Duodenal mucosa (tissue), 2 donors: ENCODE measurements around the gene HOXA6.

Source experiments
- H3K27ac ChIP-seq: one replicate; pipeline ENCODE4 v1.7.0; 2013; ENCODE audit warnings: low read depth, low read length
- H3K27me3 ChIP-seq, 2 donors: one replicate each; pipeline ENCODE4 v1.7.0; 2013; ENCODE audit warnings: low read length in 2 of 2, control low read depth in 1 of 2; ENCODE audit not compliant: insufficient read depth in 2 of 2, control insufficient read depth in 1 of 2
- H3K36me3 ChIP-seq, 2 donors: one replicate each; pipeline ENCODE4 v1.7.0; 2013; ENCODE audit warnings: low read length in 2 of 2, control low read depth in 1 of 2; ENCODE audit not compliant: insufficient read depth in 2 of 2, control insufficient read depth in 1 of 2
- H3K4me1 ChIP-seq, 2 donors: one replicate each; pipeline ENCODE4 v1.7.0; 2013; ENCODE audit warnings: low read length in 2 of 2, control low read depth in 1 of 2; ENCODE audit not compliant: insufficient read depth in 2 of 2, control insufficient read depth in 1 of 2
- H3K4me3 ChIP-seq, 2 donors: one replicate each; pipeline ENCODE4 v1.7.0; 2013; ENCODE audit warnings: low read length in 2 of 2, low read depth in 1 of 2
- H3K9ac ChIP-seq, 2 donors: one replicate each; pipeline ENCODE4 v1.7.0; 2013; ENCODE audit warnings: low read length in 2 of 2, low read depth in 1 of 2
- H3K9me3 ChIP-seq, 2 donors: one replicate each; pipeline ENCODE4 v1.7.0; 2013; ENCODE audit warnings: low read length in 2 of 2, control low read depth in 1 of 2; ENCODE audit not compliant: control insufficient read depth in 1 of 2

The HOXA6 gene

DNA sequence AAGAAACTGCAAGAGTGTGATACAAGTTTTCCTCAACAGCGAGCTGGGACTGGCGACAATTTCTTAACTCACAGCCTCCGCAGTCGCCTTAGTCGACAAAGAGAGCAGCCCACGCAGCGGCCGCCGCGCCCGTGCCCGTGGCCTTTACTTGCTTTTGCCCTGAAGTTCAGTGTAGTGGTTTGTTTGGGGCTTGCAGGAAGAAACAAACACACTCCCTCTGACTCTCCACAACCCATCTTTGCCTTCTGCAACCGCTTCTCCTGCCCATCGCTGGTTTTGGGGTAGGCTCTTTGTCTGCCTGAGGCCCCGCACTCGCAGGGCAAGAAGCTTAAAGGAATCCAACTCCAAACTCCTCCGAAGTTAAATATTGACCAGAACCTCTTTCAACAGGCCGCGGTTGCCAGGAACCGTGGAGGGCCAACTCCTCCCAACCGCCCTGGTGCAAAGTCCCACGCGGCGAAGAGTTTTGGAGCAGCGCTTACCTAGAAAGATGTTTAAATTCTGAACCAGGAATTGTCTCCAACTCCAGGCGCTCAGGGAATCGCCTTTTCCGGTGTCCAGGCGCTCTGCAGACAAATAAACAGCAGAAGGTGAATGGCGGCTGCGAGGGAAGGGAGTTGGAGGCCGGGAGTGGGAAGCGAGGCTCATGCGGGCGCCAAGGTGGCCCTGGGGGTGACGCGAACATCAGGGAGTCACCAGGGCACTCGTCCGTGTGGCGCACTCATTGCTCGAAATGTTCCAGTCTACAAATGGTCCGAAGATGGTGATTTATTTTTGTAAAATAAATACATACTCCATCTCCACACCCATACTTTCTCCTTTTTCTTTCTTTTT, 25.3 kb downstream of the HOXA6 start:
- Histone ChIP-seq H3K4me1 (peaks cover 30 to 40% of the 10 kb centered on the region in 2 donors), H3K27ac (peak overlapping the region; percentile 53)

DNA sequence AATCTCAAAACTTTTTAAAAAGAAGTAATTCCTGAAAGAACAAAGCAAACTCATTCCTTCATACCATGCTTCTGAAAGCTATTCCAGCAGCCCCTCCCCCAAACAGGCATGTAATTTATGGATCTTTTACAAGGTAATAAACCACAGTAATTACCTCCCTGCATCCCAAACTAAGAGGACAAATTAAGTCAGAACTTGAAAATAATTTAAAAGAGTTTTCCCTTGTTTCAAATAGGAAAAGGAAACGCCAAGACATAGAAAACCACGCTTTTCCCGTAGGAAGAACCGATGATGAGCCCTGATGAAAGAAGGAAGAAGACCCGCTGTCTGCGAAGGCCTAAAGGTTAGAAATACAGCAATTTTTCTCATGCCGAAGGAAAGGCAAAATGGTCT, 25.9 kb downstream of the HOXA6 start:
- H3K4me3 ChIP-seq, result peak overlapping the region; percentile 67 to 75
- peak overlapping the region; percentile 53 for H3K27ac ChIP-seq
- H3K9me3 ChIP-seq, result no peaks in the 10 kb centered on the region
- peak overlapping the region; percentile 39 to 62 for H3K9ac ChIP-seq
- no peaks in the 10 kb centered on the region for H3K27me3 ChIP-seq
- H3K36me3 ChIP-seq, result no peaks in the 10 kb centered on the region
- H3K4me1 ChIP-seq, result peaks cover 30 to 35% of the 10 kb centered on the region in 2 donors

More for the DNA sequence above, 25.3 kb downstream of the HOXA6 start:
- H3K9me3 ChIP-seq, result no peaks in the 10 kb centered on the region
- H3K36me3 ChIP-seq, result no peaks in the 10 kb centered on the region
- H3K9ac ChIP-seq, result peak overlapping the region; percentile 39 to 62
- H3K27me3 ChIP-seq, result peaks cover 0 to 3% of the 10 kb centered on the region in 2 donors
- peak overlapping the region; percentile 67 to 75 for H3K4me3 ChIP-seq

DNA sequence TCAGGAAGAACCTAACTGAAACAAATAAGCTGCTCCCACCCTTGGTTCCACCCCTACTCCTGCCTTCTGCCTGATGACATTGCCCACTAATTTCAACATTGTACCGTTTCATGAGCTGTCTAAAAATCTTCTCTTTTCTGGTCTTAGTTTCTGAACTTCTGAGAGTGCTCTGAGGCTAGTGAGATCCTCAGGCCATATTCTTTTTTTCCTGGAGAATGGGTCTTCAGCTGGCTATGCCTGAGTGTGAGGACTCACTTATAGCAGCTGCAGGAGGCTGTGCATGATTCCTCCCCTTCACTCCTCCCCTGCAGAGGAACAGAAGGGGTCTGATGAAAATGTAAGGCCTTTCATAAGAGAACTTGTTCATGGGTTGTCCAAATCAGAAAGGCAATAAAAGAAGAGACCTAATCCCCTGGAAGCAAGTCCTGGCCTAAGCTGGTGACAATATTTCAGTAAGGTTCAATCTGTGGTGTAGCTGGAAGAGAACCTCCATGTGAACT, 28.1 kb downstream of the HOXA6 start:
- H3K9ac ChIP-seq, result no peak overlapping the region
- peaks cover 27 to 35% of the 10 kb centered on the region in 2 donors for H3K4me1 ChIP-seq
- H3K27ac ChIP-seq, result no peak overlapping the region
- H3K9me3 ChIP-seq, result no peaks in the 10 kb centered on the region
- H3K36me3 ChIP-seq, result no peaks in the 10 kb centered on the region
- no peaks in the 10 kb centered on the region for H3K27me3 ChIP-seq
- no peak overlapping the region for H3K4me3 ChIP-seq

DNA sequence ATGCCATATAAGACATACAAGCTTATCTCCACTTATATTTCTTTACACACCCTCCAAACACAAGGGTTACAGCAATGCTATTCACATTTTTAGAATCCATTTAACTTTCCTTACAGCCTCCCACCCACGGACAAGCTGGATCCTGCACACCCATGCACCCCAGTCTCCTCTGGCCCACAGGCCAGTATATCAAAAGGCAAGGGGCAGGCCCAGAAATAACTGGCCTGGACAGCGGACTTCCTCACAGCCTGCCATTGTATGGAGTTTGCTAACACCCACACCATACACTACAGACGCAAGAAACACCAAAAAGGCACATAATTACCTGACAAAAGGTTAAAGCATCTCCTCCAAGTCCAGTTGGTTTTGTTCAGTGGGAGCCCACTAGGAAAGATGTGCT, 29.0 kb downstream of the HOXA6 start:
- H3K9ac ChIP-seq, result peak overlapping the region in 1 of 2 donors; percentile 40
- H3K4me1 ChIP-seq, result peaks cover 22 to 32% of the 10 kb centered on the region in 2 donors
- H3K27me3 ChIP-seq, result no peaks in the 10 kb centered on the region
- no peaks in the 10 kb centered on the region for H3K36me3 ChIP-seq
- no peaks in the 10 kb centered on the region for H3K9me3 ChIP-seq
- H3K4me3 ChIP-seq, result peak overlapping the region; percentile 64 to 69
- H3K27ac ChIP-seq, result peak overlapping the region; percentile 20

DNA sequence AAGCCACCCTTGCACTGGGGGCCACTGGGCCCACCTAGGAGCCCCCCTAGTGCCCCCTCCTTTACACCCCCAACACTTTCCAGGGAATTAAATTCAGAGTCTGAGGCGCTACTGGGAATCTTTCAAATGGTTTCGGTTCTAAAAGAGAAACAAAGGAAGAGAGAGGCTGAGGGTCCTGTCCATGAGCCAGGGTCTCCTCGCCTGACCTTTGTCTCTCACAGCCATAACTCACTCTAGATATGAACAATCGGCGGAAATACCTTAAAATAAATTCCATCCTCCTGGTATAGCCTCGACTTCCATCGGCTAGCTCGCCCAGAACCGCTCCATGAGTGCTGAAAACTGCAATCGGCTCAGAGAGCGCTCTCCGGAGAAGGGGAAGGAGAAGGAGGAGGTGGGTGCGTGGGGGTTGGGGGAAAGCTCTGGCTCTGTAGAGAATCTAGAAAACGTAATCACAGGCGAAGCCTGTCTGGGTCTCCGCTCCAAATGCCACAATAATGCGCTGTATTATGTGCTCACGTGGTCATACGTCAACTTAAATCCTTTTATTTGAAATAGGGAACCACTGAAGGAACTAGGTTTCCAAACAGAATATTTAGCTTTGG, 29.6 kb downstream of the HOXA6 start:
- peak overlapping the region; percentile 70 to 76 for H3K9ac ChIP-seq

DNA sequence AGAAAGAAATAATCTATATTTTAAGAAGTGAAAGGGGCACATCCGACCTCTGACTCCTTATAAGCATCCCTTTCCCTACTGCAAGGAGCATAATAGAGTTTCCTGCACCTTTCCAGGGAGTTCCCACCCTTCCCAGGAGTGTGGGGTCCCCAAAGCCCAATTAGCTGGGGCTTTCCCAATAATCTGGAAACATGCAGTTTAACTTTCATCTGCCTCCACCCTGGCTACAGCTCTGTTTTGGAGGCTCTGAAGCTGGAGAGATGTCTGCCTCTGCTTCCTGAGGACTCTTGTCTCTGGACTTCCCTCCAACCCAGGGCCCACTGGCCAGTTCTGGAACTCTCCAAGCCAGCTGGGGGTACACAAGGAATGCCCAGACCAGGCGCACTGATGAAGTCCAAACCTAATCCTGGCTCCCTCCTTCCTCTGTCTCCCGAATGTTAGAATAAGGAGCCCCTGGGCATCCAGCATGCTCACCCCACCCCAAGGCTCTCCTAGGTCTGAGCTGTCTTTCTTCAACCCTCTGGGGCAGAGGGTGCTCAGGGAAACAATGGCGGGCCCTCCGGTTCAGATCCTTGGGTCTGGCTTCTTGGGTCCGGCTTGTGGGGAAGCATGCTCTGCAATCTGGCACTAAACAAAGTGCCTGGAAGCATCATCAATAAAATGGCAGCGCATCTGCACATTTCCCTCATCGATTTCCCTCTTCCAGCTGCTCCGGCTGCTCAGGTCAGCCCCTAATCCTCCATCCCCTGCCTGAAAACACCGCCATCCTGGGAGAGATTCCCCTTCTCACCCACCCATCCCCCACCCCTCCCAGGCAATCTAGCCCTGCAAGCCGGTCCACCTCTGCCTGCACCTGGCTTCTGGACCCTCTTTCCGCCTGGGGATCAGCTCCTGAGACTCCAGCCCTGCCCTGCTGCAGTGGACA, 30.4 kb downstream of the HOXA6 start:
- H3K27me3 ChIP-seq, result peaks cover 0 to 3% of the 10 kb centered on the region in 2 donors

More for the DNA sequence above, 29.6 kb downstream of the HOXA6 start:
- H3K9me3 ChIP-seq, result no peaks in the 10 kb centered on the region
- H3K27me3 ChIP-seq, result peaks cover 0 to 3% of the 10 kb centered on the region in 2 donors
- H3K4me1 ChIP-seq, result peaks cover 20 to 28% of the 10 kb centered on the region in 2 donors
- no peaks in the 10 kb centered on the region for H3K36me3 ChIP-seq
- H3K27ac ChIP-seq, result peak overlapping the region; percentile 20
- H3K4me3 ChIP-seq, result peak overlapping the region; percentile 64 to 69

DNA sequence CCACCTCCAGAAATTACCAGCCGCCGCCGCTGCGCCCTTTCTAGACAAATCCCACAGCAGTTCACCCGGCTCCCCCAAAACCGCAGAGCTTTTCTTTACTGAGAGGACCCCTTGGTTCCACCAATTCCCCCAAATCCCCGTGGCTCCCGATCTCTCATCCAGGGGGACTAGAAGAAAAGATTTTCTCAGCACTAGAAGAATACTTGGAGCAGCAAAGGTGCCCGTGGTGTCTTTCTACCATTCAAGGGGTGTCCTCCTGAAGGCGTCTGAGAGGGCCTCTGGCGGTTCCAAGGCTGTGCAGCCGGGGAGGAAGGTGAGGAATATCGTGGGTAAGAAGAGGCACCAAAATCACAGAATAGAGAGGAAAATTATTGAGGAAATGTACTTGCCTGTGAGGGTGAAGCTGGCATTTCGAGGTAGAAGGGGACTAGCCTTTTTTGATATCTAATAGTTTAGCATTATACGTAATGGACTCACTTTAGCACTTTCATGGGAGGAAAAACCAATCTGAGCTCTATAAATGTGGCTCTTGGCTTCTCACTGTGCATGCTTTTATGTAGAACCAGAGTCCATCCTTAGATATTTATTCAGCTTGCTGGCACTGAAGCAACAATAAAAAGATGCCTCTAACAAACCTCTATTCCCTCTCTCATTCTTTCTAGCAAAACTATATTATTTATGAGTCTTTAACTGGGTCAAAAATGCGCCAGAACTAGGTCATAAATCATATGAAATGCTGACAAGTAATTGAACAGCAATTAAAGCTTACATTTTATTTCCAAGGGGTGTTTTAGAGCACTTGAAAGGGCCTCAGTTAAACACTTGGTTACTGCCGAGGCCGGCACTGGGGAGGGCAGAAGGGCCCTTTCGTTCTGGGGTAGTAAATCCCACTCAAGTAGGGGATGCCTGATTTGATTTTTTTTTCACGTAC, 31.3 kb downstream of the HOXA6 start:
- peak overlapping the region; percentile 58 for H3K27ac ChIP-seq
- H3K4me1 ChIP-seq, result peaks cover 17 to 31% of the 10 kb centered on the region in 2 donors
- peaks cover 0 to 3% of the 10 kb centered on the region in 2 donors for H3K27me3 ChIP-seq
- H3K4me3 ChIP-seq, result peak overlapping the region; percentile 64 to 69
- H3K9me3 ChIP-seq, result no peaks in the 10 kb centered on the region
- H3K36me3 ChIP-seq, result no peaks in the 10 kb centered on the region
- H3K9ac ChIP-seq, result peak overlapping the region; percentile 70 to 76

More for the DNA sequence above, 30.4 kb downstream of the HOXA6 start:
- peak overlapping the region; percentile 64 to 69 for H3K4me3 ChIP-seq
- H3K36me3 ChIP-seq, result no peaks in the 10 kb centered on the region
- peaks cover 20 to 31% of the 10 kb centered on the region in 2 donors for H3K4me1 ChIP-seq
- peak overlapping the region; percentile 51 for H3K27ac ChIP-seq
- H3K9ac ChIP-seq, result peak overlapping the region; percentile 70 to 76
- no peaks in the 10 kb centered on the region for H3K9me3 ChIP-seq

DNA sequence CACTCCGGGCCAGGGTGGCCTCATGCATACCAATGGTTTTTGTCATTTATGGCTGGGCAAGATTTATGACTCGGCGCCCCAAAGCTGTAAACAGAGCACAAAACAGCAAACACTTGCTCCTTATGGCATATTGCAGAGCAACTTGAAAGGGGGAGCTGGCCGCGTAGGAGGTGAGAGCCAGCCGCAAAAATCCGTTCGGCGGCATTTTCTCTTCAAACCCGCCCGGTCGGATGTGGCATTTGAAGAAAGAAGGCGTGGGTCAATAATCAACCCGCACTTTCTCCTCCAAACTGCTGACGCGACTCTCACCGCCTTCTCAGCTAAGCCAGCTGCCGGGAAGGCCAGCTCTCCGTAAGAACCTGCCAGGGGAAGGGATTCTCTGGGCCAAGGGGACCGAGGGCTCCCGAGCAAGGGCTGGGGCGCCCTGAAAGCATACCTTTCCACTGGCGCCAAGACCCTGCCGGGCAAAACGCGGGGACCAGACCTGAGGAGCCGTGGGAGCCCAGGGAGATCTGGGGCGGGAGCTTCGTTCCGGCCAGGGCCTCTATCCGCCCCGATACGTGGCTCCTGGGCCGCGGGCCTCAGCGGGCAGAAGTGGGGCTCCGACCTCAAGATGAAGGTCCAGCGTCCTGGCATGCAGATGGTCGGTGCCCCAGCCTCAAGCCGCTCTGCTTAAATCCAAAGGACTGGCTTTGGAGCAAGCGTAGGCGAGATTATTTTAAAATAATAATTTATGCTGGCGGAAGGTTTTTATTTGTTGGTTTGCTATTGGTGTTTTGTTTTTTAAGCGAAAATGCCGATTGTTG, 32.1 kb downstream of the HOXA6 start:
- peaks cover 9 to 24% of the 10 kb centered on the region in 2 donors for H3K4me1 ChIP-seq
- peaks cover 0 to 3% of the 10 kb centered on the region in 2 donors for H3K27me3 ChIP-seq
- peak overlapping the region; percentile 70 to 76 for H3K9ac ChIP-seq

More for the DNA sequence above, 32.1 kb downstream of the HOXA6 start:
- Histone ChIP-seq H3K9me3 (no peaks in the 10 kb centered on the region), H3K27ac (peak overlapping the region; percentile 92), H3K36me3 (no peaks in the 10 kb centered on the region), H3K4me3 (peak overlapping the region; percentile 64 to 69)
